Measurements from ENCODE around the gene ESYT3.
"Not testable (repeated sequence)": the region's sequence is repeated elsewhere in the genome, so short reads cannot be mapped to it uniquely, and the experiment has no call there.

Gene ESYT3

DNA sequence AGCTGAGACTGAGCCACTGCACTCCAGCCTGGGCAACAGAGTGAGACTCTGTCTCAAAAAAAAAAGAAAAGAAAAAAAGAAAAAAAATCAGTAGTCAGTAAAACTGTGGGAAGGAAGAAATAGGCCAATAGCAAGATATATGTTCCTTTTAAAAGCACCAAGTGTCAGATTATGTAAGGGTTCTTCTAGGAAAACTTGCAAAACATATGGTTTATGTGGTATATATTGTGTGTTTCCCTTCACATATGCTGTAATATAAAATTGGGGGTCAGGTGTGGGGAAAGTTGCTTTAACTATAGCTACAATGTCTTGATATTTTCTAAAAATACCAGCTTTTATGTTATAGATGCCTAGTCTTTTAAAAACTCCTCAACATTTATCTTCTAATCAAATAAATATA lies 64.6 kb downstream of the ESYT3 start:
- in situ Hi-C loops (cut with MboI; ENCODE audit: low pct_unique_long_range_greater_than_20kb, low sequenced_read_pairs, unreplicated experiment) = no loop called here
- TF ChIP-seq, protein P1, sequence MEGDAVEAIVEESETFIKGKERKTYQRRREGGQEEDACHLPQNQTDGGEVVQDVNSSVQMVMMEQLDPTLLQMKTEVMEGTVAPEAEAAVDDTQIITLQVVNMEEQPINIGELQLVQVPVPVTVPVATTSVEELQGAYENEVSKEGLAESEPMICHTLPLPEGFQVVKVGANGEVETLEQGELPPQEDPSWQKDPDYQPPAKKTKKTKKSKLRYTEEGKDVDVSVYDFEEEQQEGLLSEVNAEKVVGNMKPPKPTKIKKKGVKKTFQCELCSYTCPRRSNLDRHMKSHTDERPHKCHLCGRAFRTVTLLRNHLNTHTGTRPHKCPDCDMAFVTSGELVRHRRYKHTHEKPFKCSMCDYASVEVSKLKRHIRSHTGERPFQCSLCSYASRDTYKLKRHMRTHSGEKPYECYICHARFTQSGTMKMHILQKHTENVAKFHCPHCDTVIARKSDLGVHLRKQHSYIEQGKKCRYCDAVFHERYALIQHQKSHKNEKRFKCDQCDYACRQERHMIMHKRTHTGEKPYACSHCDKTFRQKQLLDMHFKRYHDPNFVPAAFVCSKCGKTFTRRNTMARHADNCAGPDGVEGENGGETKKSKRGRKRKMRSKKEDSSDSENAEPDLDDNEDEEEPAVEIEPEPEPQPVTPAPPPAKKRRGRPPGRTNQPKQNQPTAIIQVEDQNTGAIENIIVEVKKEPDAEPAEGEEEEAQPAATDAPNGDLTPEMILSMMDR (IDR thresholded peaks at IDR 0.05; ENCODE audit: extremely low read depth, insufficient read depth, missing control alignments) = no peak
- no peak for DNase-seq (ENCODE audit: low spot score)

DNA sequence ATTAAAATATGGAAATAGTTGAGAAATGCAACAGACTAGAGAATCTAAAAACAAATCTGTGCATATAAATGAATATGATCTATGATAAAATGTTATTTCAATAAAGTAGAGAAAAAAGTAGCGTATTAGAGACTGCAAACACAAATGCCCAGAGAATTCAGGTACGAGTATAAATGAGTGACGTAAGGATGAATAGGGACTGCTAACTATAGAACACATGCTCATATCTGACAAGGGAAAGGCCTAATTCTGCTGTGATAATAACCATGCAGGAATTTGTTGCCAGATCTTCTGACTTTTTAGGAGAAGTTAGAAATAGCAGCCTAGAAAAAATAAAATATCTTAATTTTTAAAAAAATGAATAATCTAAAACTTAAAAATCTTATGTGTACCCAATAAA lies 73.1 kb downstream of the ESYT3 start:
- in situ Hi-C loops (cut with MboI; ENCODE audit: low pct_unique_long_range_greater_than_20kb, low sequenced_read_pairs, unreplicated experiment) = no loop called here
- TF ChIP-seq, protein P1 (IDR thresholded peaks at IDR 0.05; ENCODE audit: extremely low read depth, insufficient read depth, missing control alignments) = no peak
- no peak for DNase-seq (ENCODE audit: low spot score)

DNA sequence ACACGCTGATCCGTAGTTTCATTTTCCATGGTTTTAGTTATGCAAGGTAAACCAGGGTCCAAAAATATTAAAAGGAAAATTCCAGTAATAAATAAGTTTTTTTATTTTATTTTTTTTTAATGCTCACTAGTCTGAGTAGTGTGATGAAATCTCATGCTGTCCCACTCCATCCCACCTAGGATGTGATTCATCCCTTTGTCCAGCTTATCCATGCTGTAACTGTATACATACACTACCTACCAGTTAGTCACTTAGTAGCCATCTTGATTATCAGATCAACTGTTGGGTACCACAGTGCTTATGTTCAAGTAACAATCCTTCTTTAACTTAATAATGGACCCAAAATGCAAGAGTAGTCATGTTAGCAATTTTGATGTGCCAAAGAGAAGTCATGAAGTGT lies 75.2 kb downstream of the ESYT3 start:
- in situ Hi-C loops (cut with MboI; ENCODE audit: low pct_unique_long_range_greater_than_20kb, low sequenced_read_pairs, unreplicated experiment) = no loop called here
- TF ChIP-seq, protein P1 (IDR thresholded peaks at IDR 0.05; ENCODE audit: extremely low read depth, insufficient read depth, missing control alignments) = no peak

DNA sequence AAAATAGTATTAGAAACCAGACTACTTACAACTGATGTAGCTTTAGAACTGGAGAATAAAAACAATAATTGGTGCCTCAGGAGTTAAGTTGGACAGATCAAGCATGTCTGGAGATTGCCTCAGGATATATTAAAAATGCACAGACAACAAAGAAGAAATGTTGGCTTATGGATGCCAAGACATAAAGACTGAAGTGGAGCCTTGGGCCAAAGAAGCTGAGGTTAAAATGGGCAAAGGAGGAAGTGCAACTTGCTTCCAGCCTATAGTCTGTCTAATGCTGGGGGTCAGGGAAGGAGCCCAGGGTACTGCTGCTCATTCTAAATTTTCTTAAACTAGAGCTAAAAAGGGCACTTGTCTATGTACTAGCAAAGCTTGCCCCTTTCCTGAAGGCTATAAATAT lies 77.5 kb downstream of the ESYT3 start:
- in situ Hi-C loops (cut with MboI; ENCODE audit: low pct_unique_long_range_greater_than_20kb, low sequenced_read_pairs, unreplicated experiment) = no loop called here
- TF ChIP-seq, protein P1 (IDR thresholded peaks at IDR 0.05; ENCODE audit: extremely low read depth, insufficient read depth, missing control alignments) = no peak
- DNase-seq (ENCODE audit: low spot score) = no peak

More for the DNA sequence above, 75.2 kb downstream of the ESYT3 start:
- DNase-seq (ENCODE audit: low spot score) = no peak

DNA sequence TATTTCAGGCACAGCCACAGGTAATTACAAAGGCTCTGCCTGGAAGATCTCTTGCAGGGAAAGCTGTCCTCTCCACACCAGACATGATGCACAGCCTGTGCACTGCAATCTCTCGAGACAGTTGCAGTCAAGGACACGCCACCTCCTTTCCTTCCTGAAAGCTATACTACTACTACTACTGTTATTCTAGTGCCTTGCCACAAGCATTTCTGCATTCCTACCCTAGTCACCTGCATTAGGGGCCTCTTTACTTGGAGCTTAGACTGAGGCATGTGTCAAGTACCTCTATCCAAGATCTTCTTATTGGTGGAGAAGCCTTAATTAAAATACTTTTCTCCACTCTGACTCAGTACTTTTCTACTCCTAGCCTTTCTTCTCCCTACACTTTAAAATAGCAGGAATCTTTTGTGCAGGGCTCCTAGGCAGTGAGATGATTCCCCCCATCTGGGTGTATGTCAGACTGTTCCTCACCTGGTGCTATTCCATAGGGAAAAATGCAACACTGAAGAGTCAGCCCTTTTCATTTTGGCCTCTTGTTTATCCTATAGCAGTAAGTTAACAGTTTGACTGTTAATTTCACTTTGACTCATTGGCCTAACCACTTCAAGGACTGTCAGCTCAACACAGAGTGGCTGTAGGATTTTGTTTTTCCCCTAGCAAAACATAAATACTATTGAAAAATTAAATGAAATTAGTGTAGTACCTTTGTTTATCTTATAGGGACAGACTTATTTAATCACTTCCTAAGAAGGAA lies 78.9 kb downstream of the ESYT3 start:
- peak; percentile 59 for DNase-seq (ENCODE audit: low spot score)
- TF ChIP-seq, protein P1 (IDR thresholded peaks at IDR 0.05; ENCODE audit: extremely low read depth, insufficient read depth, missing control alignments) = no peak
- in situ Hi-C loops (cut with MboI; ENCODE audit: low pct_unique_long_range_greater_than_20kb, low sequenced_read_pairs, unreplicated experiment) = no loop called here

DNA sequence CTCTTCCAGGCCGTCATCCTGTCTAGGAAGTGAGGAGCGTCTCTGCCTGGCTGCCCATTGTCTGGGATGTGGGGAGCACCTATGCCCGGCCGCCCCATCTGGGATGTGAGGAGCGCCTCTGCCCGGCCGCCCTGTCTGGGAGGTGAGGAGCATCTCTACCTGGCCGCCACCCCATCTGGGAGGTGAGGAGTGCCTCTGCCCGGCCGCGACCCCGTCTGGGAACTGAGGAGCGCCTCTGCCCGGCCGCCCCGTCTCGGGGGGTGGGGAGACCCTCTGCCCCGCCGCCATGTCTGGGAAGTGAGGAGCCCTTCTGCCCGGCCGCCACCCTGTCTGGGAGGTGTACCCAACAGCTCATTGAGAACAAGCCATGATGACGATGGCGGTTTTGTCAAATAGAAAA lies 87.0 kb downstream of the ESYT3 start:
- DNase-seq (ENCODE audit: low spot score); in situ Hi-C loops (cut with MboI; ENCODE audit: low pct_unique_long_range_greater_than_20kb, low sequenced_read_pairs, unreplicated experiment): not testable (repeated sequence)

All from GM13977 (cell line).